ENCODE data around the gene FAM200B. TPM values are rescaled to one million over a fixed set of nuclear protein-coding genes. Genes with fewer than 3 reads are reported as not detected.

FAM200B gene
- total and polyA plus RNA-seq, 2 donors (not counting 1 experiment from before 2014, with no cell fraction given), result 22.6 to 35.1 TPM

GRCh38 chr4:15702941-15703403, 21.3 kb downstream of the FAM200B start, which contains the start of gene BST1:
Gene BST1, plus strand, starts transcription at chr4:15703065. Its CDS starts 80 bp downstream, at chr4:15703145.
- H3K4me2 ChIP-seq (ENCODE audit: extremely low read depth, insufficient read depth, low read length), result peak within 1 kb of the TSS; percentile 81
- no peak within 1 kb of the TSS for H3K27ac ChIP-seq (ENCODE audit: insufficient read depth, low read length)
- H3K9ac ChIP-seq (ENCODE audit: insufficient read depth, low read length), result peak within 1 kb of the TSS; percentile 48
- H3K79me2 ChIP-seq (ENCODE audit: control insufficient read depth, insufficient read depth, low read length), result no peaks in the 10 kb centered on the region
- TF ChIP-seq EZH2 (IDR thresholded peaks at IDR 0.05; ENCODE audit: low read length, missing control alignments), result no peak
- no peak for TF ChIP-seq CTCF (conservative IDR thresholded peaks at IDR 0.05 in 1 of 2, IDR thresholded peaks at IDR 0.05 in 1 of 2; ENCODE audit: low read depth in 1 of 2, low read length in 2 of 2)
- H2AFZ ChIP-seq (ENCODE audit: low read length), result peak within 1 kb of the TSS; percentile 84
- H3K4me3 ChIP-seq (replicated peaks in 1 of 4; ENCODE audit: control extremely low read depth in 1 of 4, insufficient read depth in 1 of 4, low read depth in 3 of 4, low read length in 4 of 4), result peak within 1 kb of the TSS; percentile 50 to 64 (median 57)
- no peaks in the 10 kb centered on the region for H3K9me3 ChIP-seq (ENCODE audit: control insufficient read depth, insufficient read depth, low read depth, low read length)
- no peaks in the 10 kb centered on the region for H3K36me3 ChIP-seq (ENCODE audit: control insufficient read depth, insufficient read depth, low read length)
- H3K27me3 ChIP-seq (ENCODE audit: control insufficient read depth, insufficient read depth, low read length), result no peaks in the 10 kb centered on the region
- peak; percentile 52 to 70 for DNase-seq (ENCODE audit: low read depth in 2 of 2)
- H4K20me1 ChIP-seq (ENCODE audit: control insufficient read depth, extremely low read depth, insufficient read depth, low read length), result no peaks in the 10 kb centered on the region
- peaks cover 2% of the 10 kb centered on the region for H3K4me1 ChIP-seq (ENCODE audit: control insufficient read depth, extremely low read depth, insufficient read depth, low read length)

DNA sequence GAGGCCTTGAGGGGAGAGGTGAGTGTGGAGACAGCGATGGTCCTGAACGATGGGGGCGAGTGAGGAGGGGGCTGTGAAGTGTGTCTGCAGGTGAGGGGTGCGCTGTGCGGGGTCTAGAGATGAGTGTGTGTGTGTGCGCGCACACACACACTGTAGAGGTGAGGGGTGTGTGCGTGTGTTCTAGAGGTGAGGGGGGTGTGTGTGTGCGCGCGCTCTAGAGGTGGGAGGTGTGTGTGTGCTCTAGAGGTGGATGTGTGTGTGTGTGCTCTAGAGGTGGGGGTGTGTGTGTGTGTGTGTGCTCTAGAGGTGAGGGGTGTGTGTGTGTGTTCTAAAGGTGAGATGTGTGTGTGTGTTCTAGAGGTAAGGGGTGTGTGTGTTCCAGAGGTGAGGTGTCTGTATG, 21.8 kb downstream of the FAM200B start:
- Histone ChIP-seq H3K4me3 (replicated peaks in 1 of 4; ENCODE audit: control extremely low read depth in 1 of 4, insufficient read depth in 1 of 4, low read depth in 3 of 4, low read length in 4 of 4) (peak overlapping the region in 3 of 4 experiments; percentile 50 to 64 (median 59)), H3K4me1 (ENCODE audit: control insufficient read depth, extremely low read depth, insufficient read depth, low read length) (peaks cover 2% of the 10 kb centered on the region), H4K20me1 (ENCODE audit: control insufficient read depth, extremely low read depth, insufficient read depth, low read length) (no peaks in the 10 kb centered on the region), H3K36me3 (ENCODE audit: control insufficient read depth, insufficient read depth, low read length) (no peaks in the 10 kb centered on the region), H3K4me2 (ENCODE audit: extremely low read depth, insufficient read depth, low read length) (no peak overlapping the region), H2AFZ (ENCODE audit: low read length) (peak overlapping the region; percentile 37), H3K79me2 (ENCODE audit: control insufficient read depth, insufficient read depth, low read length) (no peaks in the 10 kb centered on the region), H3K9ac (ENCODE audit: insufficient read depth, low read length) (no peak overlapping the region), H3K9me3 (ENCODE audit: control insufficient read depth, insufficient read depth, low read depth, low read length) (no peaks in the 10 kb centered on the region), H3K27me3 (ENCODE audit: control insufficient read depth, insufficient read depth, low read length) (no peaks in the 10 kb centered on the region), H3K27ac (ENCODE audit: insufficient read depth, low read length) (no peak overlapping the region)
- TF ChIP-seq EZH2 (IDR thresholded peaks at IDR 0.05; ENCODE audit: low read length, missing control alignments) (no peak), CTCF (conservative IDR thresholded peaks at IDR 0.05 in 1 of 2, IDR thresholded peaks at IDR 0.05 in 1 of 2; ENCODE audit: low read depth in 1 of 2, low read length in 2 of 2) (no peak)
- no peak for DNase-seq (ENCODE audit: low read depth in 2 of 2)

- H3K36me3 ChIP-seq (ENCODE audit: control insufficient read depth, insufficient read depth, low read length), result no peaks in the 10 kb centered on the region
- H3K4me1 ChIP-seq (ENCODE audit: control insufficient read depth, extremely low read depth, insufficient read depth, low read length), result peaks cover 2% of the 10 kb centered on the region
- no peaks in the 10 kb centered on the region for H3K9me3 ChIP-seq (ENCODE audit: control insufficient read depth, insufficient read depth, low read depth, low read length)
- TF ChIP-seq EZH2 (IDR thresholded peaks at IDR 0.05; ENCODE audit: low read length, missing control alignments), result no peak
- no peak for TF ChIP-seq CTCF (conservative IDR thresholded peaks at IDR 0.05 in 1 of 2, IDR thresholded peaks at IDR 0.05 in 1 of 2; ENCODE audit: low read depth in 1 of 2, low read length in 2 of 2)
- DNase-seq (ENCODE audit: low read depth in 2 of 2), result no peak
- no peaks in the 10 kb centered on the region for H4K20me1 ChIP-seq (ENCODE audit: control insufficient read depth, extremely low read depth, insufficient read depth, low read length)
- no peak overlapping the region for H2AFZ ChIP-seq (ENCODE audit: low read length)
- H3K27ac ChIP-seq (ENCODE audit: insufficient read depth, low read length), result no peak overlapping the region
- no peak overlapping the region for H3K4me2 ChIP-seq (ENCODE audit: extremely low read depth, insufficient read depth, low read length)
- H3K79me2 ChIP-seq (ENCODE audit: control insufficient read depth, insufficient read depth, low read length), result no peaks in the 10 kb centered on the region
- no peak overlapping the region for H3K4me3 ChIP-seq (replicated peaks in 1 of 4; ENCODE audit: control extremely low read depth in 1 of 4, insufficient read depth in 1 of 4, low read depth in 3 of 4, low read length in 4 of 4)
- H3K27me3 ChIP-seq (ENCODE audit: control insufficient read depth, insufficient read depth, low read length), result no peaks in the 10 kb centered on the region
- H3K9ac ChIP-seq (ENCODE audit: insufficient read depth, low read length), result no peak overlapping the region
Measured at GRCh38 chr4:15704129-15704528, 22.5 kb downstream of the FAM200B start.

Data from fibroblast of lung (primary cell).